22Rv1 (cell line): ENCODE results near the gene BNC2.

ENCODE experiments used
- H3K27ac ChIP-seq: fragments of 450-650 bp; 2 replicates; pipeline ENCODE4 v1.5.1; 2017
- ZFX ChIP-seq: fragments of 450-650 bp; IDR thresholded peaks from 2 replicates; pipeline ENCODE4 v1.6.1; 2017; ENCODE audit warnings: antibody characterized with exemption, borderline replicate concordance
- TF ChIP-seq, protein P1 (sequence below): fragments of 450-650 bp; IDR thresholded peaks from 2 replicates; pipeline ENCODE4 v1.5.1; 2017; ENCODE audit warnings: mild to moderate bottlenecking

Gene BNC2

GRCh38 chr9:16571127-16571802, 299.2 kb downstream of the BNC2 start:
- H3K27ac ChIP-seq = peak overlapping the region; percentile 59
- TF ChIP-seq, protein P1, sequence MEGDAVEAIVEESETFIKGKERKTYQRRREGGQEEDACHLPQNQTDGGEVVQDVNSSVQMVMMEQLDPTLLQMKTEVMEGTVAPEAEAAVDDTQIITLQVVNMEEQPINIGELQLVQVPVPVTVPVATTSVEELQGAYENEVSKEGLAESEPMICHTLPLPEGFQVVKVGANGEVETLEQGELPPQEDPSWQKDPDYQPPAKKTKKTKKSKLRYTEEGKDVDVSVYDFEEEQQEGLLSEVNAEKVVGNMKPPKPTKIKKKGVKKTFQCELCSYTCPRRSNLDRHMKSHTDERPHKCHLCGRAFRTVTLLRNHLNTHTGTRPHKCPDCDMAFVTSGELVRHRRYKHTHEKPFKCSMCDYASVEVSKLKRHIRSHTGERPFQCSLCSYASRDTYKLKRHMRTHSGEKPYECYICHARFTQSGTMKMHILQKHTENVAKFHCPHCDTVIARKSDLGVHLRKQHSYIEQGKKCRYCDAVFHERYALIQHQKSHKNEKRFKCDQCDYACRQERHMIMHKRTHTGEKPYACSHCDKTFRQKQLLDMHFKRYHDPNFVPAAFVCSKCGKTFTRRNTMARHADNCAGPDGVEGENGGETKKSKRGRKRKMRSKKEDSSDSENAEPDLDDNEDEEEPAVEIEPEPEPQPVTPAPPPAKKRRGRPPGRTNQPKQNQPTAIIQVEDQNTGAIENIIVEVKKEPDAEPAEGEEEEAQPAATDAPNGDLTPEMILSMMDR = no peak
- no peak for TF ChIP-seq ZFX

DNA sequence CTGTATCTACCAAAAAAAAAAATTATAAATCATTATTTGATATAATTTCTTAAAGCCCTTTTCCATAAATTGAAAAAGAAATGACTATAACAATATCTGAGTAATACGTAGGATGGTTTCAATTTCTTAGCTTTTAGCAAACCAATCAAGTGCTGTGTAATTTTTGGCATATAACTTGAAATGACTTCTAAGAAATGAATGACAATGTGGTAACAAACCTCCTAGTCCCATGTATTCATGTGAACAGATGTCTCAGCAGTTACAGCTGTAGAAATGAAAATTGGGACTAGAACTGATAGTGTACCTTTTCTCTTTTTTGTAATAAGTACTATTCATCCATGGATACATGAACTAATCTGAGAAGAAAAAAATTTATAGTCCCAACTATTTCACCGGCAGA, 307.0 kb downstream of the BNC2 start:
- no peak overlapping the region for H3K27ac ChIP-seq
- TF ChIP-seq, protein P1 = no peak
- no peak for TF ChIP-seq ZFX

- TF ChIP-seq, protein P1 = no peak
- TF ChIP-seq ZFX = no peak
These were observed 309.3 kb downstream of the BNC2 start for GRCh38 chr9:16561121-16561520.

GRCh38 chr9:16559418-16560188, 310.9 kb downstream of the BNC2 start:
- TF ChIP-seq, protein P1 = no peak
- H3K27ac ChIP-seq = no peak overlapping the region

More at GRCh38 chr9:16561121-16561520, 309.3 kb downstream of the BNC2 start:
- no peak overlapping the region for H3K27ac ChIP-seq

DNA sequence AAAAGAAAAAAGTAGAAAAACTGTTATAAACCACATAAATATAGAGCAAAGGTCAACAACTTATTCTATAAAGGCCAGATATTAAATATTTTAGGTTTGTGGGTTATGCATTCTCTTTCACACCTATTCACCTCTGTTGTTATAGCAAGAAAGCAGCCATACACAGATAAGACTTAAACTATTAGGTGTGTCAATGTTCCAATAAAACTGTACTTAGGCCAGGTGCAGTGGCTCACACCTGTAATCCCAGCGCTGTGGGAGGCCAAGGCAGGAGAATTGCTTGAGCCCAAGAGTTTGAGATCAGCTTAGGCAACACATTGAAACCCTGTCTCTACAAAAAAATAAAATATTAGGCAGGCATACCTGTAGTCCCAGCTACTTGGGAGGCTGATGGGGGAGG, 314.7 kb downstream of the BNC2 start:
- TF ChIP-seq ZFX = no peak
- TF ChIP-seq, protein P1 = no peak
- H3K27ac ChIP-seq = no peak overlapping the region

DNA sequence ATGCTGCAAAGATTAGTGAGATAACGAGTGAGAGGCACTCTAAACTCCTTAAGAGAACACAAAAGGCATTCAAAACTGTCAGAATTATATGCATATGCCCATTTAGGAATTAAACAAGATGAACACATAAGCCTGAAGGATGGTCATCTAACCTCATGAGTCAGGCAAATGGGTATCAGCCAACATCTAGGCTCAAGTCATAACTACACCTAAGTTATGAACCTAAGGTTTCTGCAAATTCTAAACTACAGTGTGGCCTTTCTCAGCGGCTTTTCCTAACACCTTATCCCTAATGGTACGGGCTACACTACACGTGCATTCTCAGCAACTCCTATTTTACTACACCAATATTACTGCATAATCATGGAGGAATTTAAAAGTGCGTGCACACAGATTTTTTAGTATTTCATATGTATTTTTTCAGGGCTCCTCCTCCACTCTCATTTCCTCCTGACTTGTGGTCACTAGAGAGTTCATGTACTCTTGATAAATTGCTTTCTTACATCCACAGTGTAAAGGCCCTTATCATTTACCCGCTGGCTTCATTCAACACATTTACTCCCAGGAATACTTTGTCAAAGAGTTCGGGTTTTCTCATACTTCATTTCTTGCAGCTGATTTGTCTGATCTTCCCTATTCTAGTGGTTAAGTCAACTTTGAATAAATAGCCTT, 316.5 kb downstream of the BNC2 start:
- TF ChIP-seq, protein P1 = no peak
- TF ChIP-seq ZFX = no peak
- H3K27ac ChIP-seq = no peak overlapping the region
